ENCODE measurements around the gene GPR183. TPM values are rescaled to one million over a fixed set of nuclear protein-coding genes. Genes with fewer than 3 reads are reported as not detected.

Gene GPR183
- total RNA-seq, 1 experiment from 2014 or later, result 0.30 TPM

GRCh38 chr13:99311137-99311536, 3.9 kb upstream of the GPR183 start (continued):
- no peak for TF ChIP-seq POLR2AphosphoS5 (IDR thresholded peaks at IDR 0.05; ENCODE audit: low read depth, low read length)

DNA sequence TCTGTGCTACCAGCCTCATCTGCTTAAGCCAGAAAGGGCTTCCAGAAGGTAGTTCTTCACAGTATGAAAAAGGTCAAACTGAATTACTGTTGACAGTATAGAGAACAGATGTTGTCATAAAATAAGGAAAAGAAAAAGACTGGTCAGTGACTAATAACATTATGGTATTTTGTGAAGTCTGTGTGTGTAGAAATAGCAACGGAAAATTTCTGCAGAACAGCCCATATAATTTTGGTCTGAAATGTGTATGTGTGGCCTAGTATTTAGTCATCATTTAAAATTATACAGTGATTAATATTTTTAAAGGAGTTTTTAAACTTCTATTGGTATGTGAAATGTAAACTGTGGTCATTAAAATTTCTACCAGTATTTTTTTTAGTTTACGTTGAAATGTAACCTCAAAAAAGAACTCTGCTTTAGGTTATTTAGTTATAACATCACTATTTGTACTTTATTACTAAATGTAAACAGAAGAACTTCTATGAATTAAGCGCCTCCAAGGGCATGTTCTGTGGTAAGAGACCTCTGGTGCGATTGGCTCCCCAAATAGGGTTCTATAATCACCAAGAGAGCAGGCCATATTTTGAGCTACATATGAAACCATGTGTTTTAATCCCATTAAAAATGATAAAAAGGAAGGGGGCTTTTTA, 3.3 kb upstream of the GPR183 start:
- no peaks in the 10 kb centered on the region for H4K20me1 ChIP-seq (ENCODE audit: insufficient read depth)
- intact Hi-C loops (cut with micrococcal nuclease), result no loop called here
- H3K9me3 ChIP-seq (ENCODE audit: control insufficient read depth in 1 of 2, insufficient read depth in 1 of 2, low read depth in 1 of 2, low read length in 2 of 2), result no peaks in the 10 kb centered on the region
- no peak for DNase-seq (ENCODE audit: low read depth, low spot score)
- 0 out of 4 replicates have a peak, but pooled peaks cover 0 to 6% of the 10 kb centered on the region in 2 experiments for H3K36me3 ChIP-seq (ENCODE audit: control insufficient read depth in 1 of 2, insufficient read depth in 2 of 2, low read length in 2 of 2)
- H3K9ac ChIP-seq (ENCODE audit: low read length), result peak overlapping the region; percentile 36; the same call in 1 of the 2 replicates
- peaks cover 28% of the 10 kb centered on the region for H3K79me2 ChIP-seq (ENCODE audit: insufficient read depth, low read length)
- POLR2A ChIA-PET, result no interaction called here
- no peaks in the 10 kb centered on the region for H3K27me3 ChIP-seq (ENCODE audit: insufficient read depth, low read length)
- no TSS peak for BruUV-seq (replicated peaks)
- TF ChIP-seq, protein P1, sequence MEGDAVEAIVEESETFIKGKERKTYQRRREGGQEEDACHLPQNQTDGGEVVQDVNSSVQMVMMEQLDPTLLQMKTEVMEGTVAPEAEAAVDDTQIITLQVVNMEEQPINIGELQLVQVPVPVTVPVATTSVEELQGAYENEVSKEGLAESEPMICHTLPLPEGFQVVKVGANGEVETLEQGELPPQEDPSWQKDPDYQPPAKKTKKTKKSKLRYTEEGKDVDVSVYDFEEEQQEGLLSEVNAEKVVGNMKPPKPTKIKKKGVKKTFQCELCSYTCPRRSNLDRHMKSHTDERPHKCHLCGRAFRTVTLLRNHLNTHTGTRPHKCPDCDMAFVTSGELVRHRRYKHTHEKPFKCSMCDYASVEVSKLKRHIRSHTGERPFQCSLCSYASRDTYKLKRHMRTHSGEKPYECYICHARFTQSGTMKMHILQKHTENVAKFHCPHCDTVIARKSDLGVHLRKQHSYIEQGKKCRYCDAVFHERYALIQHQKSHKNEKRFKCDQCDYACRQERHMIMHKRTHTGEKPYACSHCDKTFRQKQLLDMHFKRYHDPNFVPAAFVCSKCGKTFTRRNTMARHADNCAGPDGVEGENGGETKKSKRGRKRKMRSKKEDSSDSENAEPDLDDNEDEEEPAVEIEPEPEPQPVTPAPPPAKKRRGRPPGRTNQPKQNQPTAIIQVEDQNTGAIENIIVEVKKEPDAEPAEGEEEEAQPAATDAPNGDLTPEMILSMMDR (IDR thresholded peaks at IDR 0.05 in 2 of 3, conservative IDR thresholded peaks at IDR 0.05 in 1 of 3; ENCODE audit: borderline replicate concordance in 1 of 3, insufficient read depth in 1 of 3, low read depth in 2 of 3, low read length in 2 of 3), result no peak
- TF ChIP-seq SRF (IDR thresholded peaks at IDR 0.05; ENCODE audit: low read depth) (no peak), CBX3 (IDR thresholded peaks at IDR 0.05; ENCODE audit: low read depth) (no peak), YY1 (IDR thresholded peaks at IDR 0.05; ENCODE audit: extremely low read depth, insufficient replicate concordance, low read depth, low read length) (no peak), SP1 (IDR thresholded peaks at IDR 0.05; ENCODE audit: low read depth) (no peak), ZNF274 (IDR thresholded peaks at IDR 0.05; ENCODE audit: low read depth, low read length) (no peak), RAD21 (IDR thresholded peaks at IDR 0.05; ENCODE audit: low read depth) (no peak), EZH2phosphoT487 (IDR thresholded peaks at IDR 0.05; ENCODE audit: borderline replicate concordance) (no peak), JUND (IDR thresholded peaks at IDR 0.05) (no peak), SIN3A (IDR thresholded peaks at IDR 0.05; ENCODE audit: low read depth) (no peak), CEBPB (IDR thresholded peaks at IDR 0.05; ENCODE audit: low read depth) (no peak), EGR1 (IDR thresholded peaks at IDR 0.05; ENCODE audit: low read depth) (no peak), TCF7L2 (IDR thresholded peaks at IDR 0.05; ENCODE audit: borderline replicate concordance, extremely low read depth, insufficient read depth, insufficient read length) (no peak), ZFX (IDR thresholded peaks at IDR 0.05) (no peak), FOSL1 (IDR thresholded peaks at IDR 0.05; ENCODE audit: low read depth) (no peak), POLR2AphosphoS5 (IDR thresholded peaks at IDR 0.05; ENCODE audit: low read depth, low read length) (no peak)
- TF ChIP-seq, protein P2, sequence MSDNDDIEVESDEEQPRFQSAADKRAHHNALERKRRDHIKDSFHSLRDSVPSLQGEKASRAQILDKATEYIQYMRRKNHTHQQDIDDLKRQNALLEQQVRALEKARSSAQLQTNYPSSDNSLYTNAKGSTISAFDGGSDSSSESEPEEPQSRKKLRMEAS (IDR thresholded peaks at IDR 0.05), result no peak
- TF ChIP-seq, protein P3, sequence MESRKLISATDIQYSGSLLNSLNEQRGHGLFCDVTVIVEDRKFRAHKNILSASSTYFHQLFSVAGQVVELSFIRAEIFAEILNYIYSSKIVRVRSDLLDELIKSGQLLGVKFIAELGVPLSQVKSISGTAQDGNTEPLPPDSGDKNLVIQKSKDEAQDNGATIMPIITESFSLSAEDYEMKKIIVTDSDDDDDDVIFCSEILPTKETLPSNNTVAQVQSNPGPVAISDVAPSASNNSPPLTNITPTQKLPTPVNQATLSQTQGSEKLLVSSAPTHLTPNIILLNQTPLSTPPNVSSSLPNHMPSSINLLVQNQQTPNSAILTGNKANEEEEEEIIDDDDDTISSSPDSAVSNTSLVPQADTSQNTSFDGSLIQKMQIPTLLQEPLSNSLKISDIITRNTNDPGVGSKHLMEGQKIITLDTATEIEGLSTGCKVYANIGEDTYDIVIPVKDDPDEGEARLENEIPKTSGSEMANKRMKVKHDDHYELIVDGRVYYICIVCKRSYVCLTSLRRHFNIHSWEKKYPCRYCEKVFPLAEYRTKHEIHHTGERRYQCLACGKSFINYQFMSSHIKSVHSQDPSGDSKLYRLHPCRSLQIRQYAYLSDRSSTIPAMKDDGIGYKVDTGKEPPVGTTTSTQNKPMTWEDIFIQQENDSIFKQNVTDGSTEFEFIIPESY (IDR thresholded peaks at IDR 0.05; ENCODE audit: extremely low read depth, insufficient replicate concordance, low read length), result no peak
- H3K4me3 ChIP-seq (replicated peaks in 1 of 2; ENCODE audit: low read depth in 1 of 2, low read length in 2 of 2), result no peak overlapping the region
- no peak overlapping the region for H3K27ac ChIP-seq (ENCODE audit: low read depth, low read length)
- peak overlapping the region; percentile 40 for H3K4me2 ChIP-seq (ENCODE audit: low read length)
- H2AFZ ChIP-seq (ENCODE audit: low read depth, low read length, poor library complexity, severe bottlenecking), result no peak overlapping the region
- CTCF ChIA-PET, result no interaction called here
- RAD21 ChIA-PET (ENCODE audit: low non-redundant PET in 1 of 2, low total read pairs in 2 of 2, uncharacterized antibody in 2 of 2, unreplicated experiment in 2 of 2), result no interaction called here
- H3K9me2 ChIP-seq (ENCODE audit: insufficient read depth), result no peaks in the 10 kb centered on the region
- peaks cover 66 to 91% of the 10 kb centered on the region in 2 experiments for H3K4me1 ChIP-seq (ENCODE audit: control insufficient read depth in 1 of 2, insufficient read depth in 2 of 2, low read length in 2 of 2)
- no peak for ATAC-seq

Measured in HCT116 (cell line).